Measurements from ENCODE around the gene CYTIP. TPM values are rescaled to one million over a fixed set of nuclear protein-coding genes. Genes with fewer than 3 reads are reported as not detected.

Gene CYTIP
- total RNA-seq, 8 experiments from 2014 or later = 0.07 to 0.52 TPM; not detected in 6

GRCh38 chr2:157475722-157476390 lies 32.0 kb upstream of the CYTIP start:
- Histone ChIP-seq H3K4me1 (replicated peaks in 1 of 2) (no peaks in the 10 kb centered on the region), H3K4me3 (no peak overlapping the region), H3K27ac (no peak overlapping the region)
- no peak for ATAC-seq (replicated peaks in 6 of 8)
- in situ Hi-C loops (cut with MboI; ENCODE audit: low pct_unique_long_range_greater_than_20kb in 2 of 9, low sequenced_read_pairs in 9 of 9, unreplicated experiment in 9 of 9) = loop anchor here in 2 of 9 experiments (25.0 kb wide), 1 partner anchor 536 kb away; no protein-coding TSS in a partner anchor
- 44 to 97% (median 73%) methylated on average over 3 to 12 of the region's 12 CpGs for WGBS, 10 experiments

GRCh38 chr2:157473581-157473980 lies 29.7 kb upstream of the CYTIP start:
- Histone ChIP-seq H3K4me3 (no peak overlapping the region), H3K27ac (no peak overlapping the region), H3K4me1 (replicated peaks in 1 of 2) (no peaks in the 10 kb centered on the region)
- in situ Hi-C loops (cut with MboI; ENCODE audit: low pct_unique_long_range_greater_than_20kb in 2 of 9, low sequenced_read_pairs in 9 of 9, unreplicated experiment in 9 of 9) = no loop called here
- no peak for ATAC-seq (replicated peaks in 6 of 8)

GRCh38 chr2:157471078-157471477 lies 27.2 kb upstream of the CYTIP start:
- Histone ChIP-seq H3K27ac (no peak overlapping the region), H3K4me1 (replicated peaks in 1 of 2) (no peaks in the 10 kb centered on the region), H3K4me3 (no peak overlapping the region)
- WGBS, 10 experiments = 62 to 100% (median 94%) methylated on average over 1 to 3 of the region's 3 CpGs; no CpG with 5 or more reads in 4 of the 10 experiments
- in situ Hi-C loops (cut with MboI; ENCODE audit: low pct_unique_long_range_greater_than_20kb in 2 of 9, low sequenced_read_pairs in 9 of 9, unreplicated experiment in 9 of 9) = no loop called here
- no peak for ATAC-seq (replicated peaks in 6 of 8)

GRCh38 chr2:157470321-157470720 lies 26.4 kb upstream of the CYTIP start:
- no peaks in the 10 kb centered on the region for H3K4me1 ChIP-seq (replicated peaks in 1 of 2)
- in situ Hi-C loops (cut with MboI; ENCODE audit: low pct_unique_long_range_greater_than_20kb in 2 of 9, low sequenced_read_pairs in 9 of 9, unreplicated experiment in 9 of 9) = no loop called here
- H3K4me3 ChIP-seq = no peak overlapping the region
- no peak for ATAC-seq (replicated peaks in 6 of 8)
- no peak overlapping the region for H3K27ac ChIP-seq

- 14 to 100% (median 83%) methylated on average over 1 of the region's 1 CpG; no CpG with 5 or more reads in 1 of the 10 experiments for WGBS, 10 experiments
- in situ Hi-C loops (cut with MboI; ENCODE audit: low pct_unique_long_range_greater_than_20kb in 2 of 9, low sequenced_read_pairs in 9 of 9, unreplicated experiment in 9 of 9) = no loop called here
- H3K4me3 ChIP-seq = no peak overlapping the region
- no peak overlapping the region for H3K27ac ChIP-seq
- H3K4me1 ChIP-seq (replicated peaks in 1 of 2) = no peaks in the 10 kb centered on the region
- ATAC-seq (replicated peaks in 6 of 8) = no peak
Measured at GRCh38 chr2:157469726-157470125, 25.8 kb upstream of the CYTIP start.

GRCh38 chr2:157468931-157469708 lies 25.2 kb upstream of the CYTIP start:
- Histone ChIP-seq H3K4me3 (no peak overlapping the region), H3K27ac (no peak overlapping the region), H3K4me1 (replicated peaks in 1 of 2) (no peaks in the 10 kb centered on the region)
- WGBS, 10 experiments = 47 to 98% (median 87%) methylated on average over 5 to 8 of the region's 8 CpGs
- ATAC-seq (replicated peaks in 6 of 8) = no peak
- in situ Hi-C loops (cut with MboI; ENCODE audit: low pct_unique_long_range_greater_than_20kb in 2 of 9, low sequenced_read_pairs in 9 of 9, unreplicated experiment in 9 of 9) = no loop called here

GRCh38 chr2:157466764-157467163 lies 22.9 kb upstream of the CYTIP start:
- Histone ChIP-seq H3K4me3 (no peak overlapping the region), H3K27ac (no peak overlapping the region), H3K4me1 (replicated peaks in 1 of 2) (no peaks in the 10 kb centered on the region)
- WGBS, 10 experiments = 59 to 100% (median 75%) methylated on average over 1 to 5 of the region's 5 CpGs; no CpG with 5 or more reads in 1 of the 10 experiments
- no peak for ATAC-seq (replicated peaks in 6 of 8)
- in situ Hi-C loops (cut with MboI; ENCODE audit: low pct_unique_long_range_greater_than_20kb in 2 of 9, low sequenced_read_pairs in 9 of 9, unreplicated experiment in 9 of 9) = no loop called here

- Histone ChIP-seq H3K4me3 (no peak overlapping the region), H3K27ac (no peak overlapping the region), H3K4me1 (replicated peaks in 1 of 2) (peaks cover 0 to 5% of the 10 kb centered on the region in 2 donors)
- in situ Hi-C loops (cut with MboI; ENCODE audit: low pct_unique_long_range_greater_than_20kb in 2 of 9, low sequenced_read_pairs in 9 of 9, unreplicated experiment in 9 of 9) = no loop called here
- WGBS, 10 experiments = 37 to 100% (median 84%) methylated on average over 2 to 4 of the region's 5 CpGs; no CpG with 5 or more reads in 2 of the 10 experiments
- no peak for ATAC-seq (replicated peaks in 6 of 8)
Measured at GRCh38 chr2:157465554-157465953, 21.7 kb upstream of the CYTIP start.

GRCh38 chr2:157463002-157463401 lies 19.1 kb upstream of the CYTIP start:
- no peak for ATAC-seq (replicated peaks in 6 of 8)
- WGBS, 10 experiments = 43 to 98% (median 90%) methylated on average over 5 to 6 of the region's 6 CpGs
- in situ Hi-C loops (cut with MboI; ENCODE audit: low pct_unique_long_range_greater_than_20kb in 2 of 9, low sequenced_read_pairs in 9 of 9, unreplicated experiment in 9 of 9) = no loop called here
- H3K4me3 ChIP-seq = no peak overlapping the region
- peaks cover 5 to 8% of the 10 kb centered on the region in 2 donors for H3K4me1 ChIP-seq (replicated peaks in 1 of 2)
- no peak overlapping the region for H3K27ac ChIP-seq

- ATAC-seq (replicated peaks in 6 of 8) = no peak
- Histone ChIP-seq H3K27ac (no peak overlapping the region), H3K4me3 (no peak overlapping the region), H3K4me1 (replicated peaks in 1 of 2) (peaks cover 5 to 8% of the 10 kb centered on the region in 2 donors)
- in situ Hi-C loops (cut with MboI; ENCODE audit: low pct_unique_long_range_greater_than_20kb in 2 of 9, low sequenced_read_pairs in 9 of 9, unreplicated experiment in 9 of 9) = no loop called here
- WGBS, 10 experiments = 20 to 80% (median 67%) methylated on average over 1 of the region's 1 CpG; no CpG with 5 or more reads in 3 of the 10 experiments
Measured at GRCh38 chr2:157460897-157461296, 17.0 kb upstream of the CYTIP start.

GRCh38 chr2:157460384-157460837 lies 16.5 kb upstream of the CYTIP start:
- H3K4me3 ChIP-seq = no peak overlapping the region
- H3K4me1 ChIP-seq (replicated peaks in 1 of 2) = peaks cover 5 to 8% of the 10 kb centered on the region in 2 donors
- no peak for ATAC-seq (replicated peaks in 6 of 8)
- H3K27ac ChIP-seq = no peak overlapping the region
- in situ Hi-C loops (cut with MboI; ENCODE audit: low pct_unique_long_range_greater_than_20kb in 2 of 9, low sequenced_read_pairs in 9 of 9, unreplicated experiment in 9 of 9) = no loop called here
- 13 to 73% (median 36%) methylated on average over 2 to 3 of the region's 3 CpGs for WGBS, 10 experiments

- in situ Hi-C loops (cut with MboI; ENCODE audit: low pct_unique_long_range_greater_than_20kb in 2 of 9, low sequenced_read_pairs in 9 of 9, unreplicated experiment in 9 of 9) = no loop called here
Measured at GRCh38 chr2:157459486-157459885, 15.6 kb upstream of the CYTIP start.

GRCh38 chr2:157447741-157448140 lies 3.9 kb upstream of the CYTIP start:
- Histone ChIP-seq H3K27ac (no peak overlapping the region), H3K4me1 (replicated peaks in 1 of 2) (no peaks in the 10 kb centered on the region), H3K4me3 (no peak overlapping the region)
- ATAC-seq (replicated peaks in 6 of 8) = no peak
- WGBS, 10 experiments = 20 to 100% (median 83%) methylated on average over 1 of the region's 1 CpG; no CpG with 5 or more reads in 3 of the 10 experiments
- in situ Hi-C loops (cut with MboI; ENCODE audit: low pct_unique_long_range_greater_than_20kb in 2 of 9, low sequenced_read_pairs in 9 of 9, unreplicated experiment in 9 of 9) = no loop called here

More at GRCh38 chr2:157459486-157459885, 15.6 kb upstream of the CYTIP start:
- Histone ChIP-seq H3K4me1 (replicated peaks in 1 of 2) (peaks cover 5 to 8% of the 10 kb centered on the region in 2 donors), H3K4me3 (no peak overlapping the region), H3K27ac (no peak overlapping the region)
- no peak for ATAC-seq (replicated peaks in 6 of 8)
- WGBS, 10 experiments = 0 to 100% (median 75%) methylated on average over 1 to 6 of the region's 6 CpGs

Data from motor neuron (in vitro differentiated cells).